SJSA1 (cell line): ENCODE data around the gene PCSK6. TPM values are rescaled to one million over a fixed set of nuclear protein-coding genes. Genes with fewer than 3 reads are reported as not detected.

ENCODE experiments used
- DNase-seq, 2 experiments: peaks; one replicate each; pipeline ENCODE4 v3.0.0-alpha.2; 2015 to 2020; ENCODE audit warnings: low spot score in 2 of 2, low read depth in 1 of 2
- H3K27ac ChIP-seq: fragments of 250-450 bp; sonication (Bioruptor Pico); 2 replicates; pipeline ENCODE4 v1.5.1; 2020; ENCODE audit warnings: mild to moderate bottlenecking, moderate library complexity
- H3K27me3 ChIP-seq: fragments of 250-450 bp; sonication (Bioruptor Pico); replicated peaks from 2 replicates; pipeline ENCODE4 v1.5.1; 2020; ENCODE audit warnings: mild to moderate bottlenecking, moderate library complexity
- H3K36me3 ChIP-seq: fragments of 250-450 bp; sonication (Bioruptor Pico); 2 replicates; pipeline ENCODE4 v1.5.1; 2020; ENCODE audit warnings: mild to moderate bottlenecking
- H3K4me1 ChIP-seq: fragments of 250-450 bp; sonication (Bioruptor Pico); replicated peaks from 2 replicates; pipeline ENCODE4 v1.6.1; 2021; ENCODE audit warnings: mild to moderate bottlenecking
- H3K4me3 ChIP-seq: fragments of 250-450 bp; sonication (Bioruptor Pico); 2 replicates; pipeline ENCODE4 v1.5.1; 2020; ENCODE audit warnings: mild to moderate bottlenecking
- H3K9me3 ChIP-seq: fragments of 250-450 bp; sonication (Bioruptor Pico); replicated peaks from 2 replicates; pipeline ENCODE4 v1.5.1; 2020; ENCODE audit warnings: mild to moderate bottlenecking
- total RNA-seq: library from RNA; depleted of rRNA; stranded (reverse); fragments of >200 nt; shearing (Covaris generic); gene quantifications from 2 replicates; pipeline ENCODE4 v1.2.3, GENCODE V29; 2014

Gene PCSK6
- total RNA-seq, 1 experiment from 2014 or later, result 1.7 TPM

DNA sequence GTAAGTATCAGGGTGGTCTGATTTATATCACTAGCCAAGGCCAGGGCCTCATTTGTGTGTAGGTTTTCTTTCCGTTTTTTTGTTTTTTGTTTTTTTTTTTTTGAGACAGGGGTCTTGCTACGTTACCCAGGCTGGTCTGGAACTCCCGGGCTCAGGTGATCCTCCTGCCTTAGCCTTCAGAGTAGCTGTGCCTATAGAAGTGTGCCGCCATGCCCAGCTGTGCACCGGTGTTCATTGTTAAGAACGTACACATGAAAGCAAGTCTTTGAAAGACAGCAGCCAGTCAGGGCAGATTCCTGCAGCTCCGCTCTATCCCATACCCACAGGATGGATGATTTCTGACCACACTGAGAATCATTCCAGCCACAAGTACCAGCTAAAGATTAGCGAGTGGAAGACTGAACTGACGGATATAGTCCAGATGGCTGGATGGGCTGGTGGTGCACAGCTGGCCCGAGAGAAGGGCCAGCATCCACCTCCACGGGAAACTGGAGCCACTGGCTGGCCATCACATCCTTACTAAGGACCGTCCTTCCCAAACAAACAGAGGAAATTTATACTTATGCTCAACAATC lies 95.4 kb downstream of the PCSK6 start:
- Histone ChIP-seq H3K4me3 (no peak overlapping the region), H3K9me3 (no peaks in the 10 kb centered on the region), H3K27ac (no peak overlapping the region), H3K36me3 (no peaks in the 10 kb centered on the region), H3K4me1 (peaks cover 20% of the 10 kb centered on the region), H3K27me3 (no peaks in the 10 kb centered on the region)
- DNase-seq, result no peak

DNA sequence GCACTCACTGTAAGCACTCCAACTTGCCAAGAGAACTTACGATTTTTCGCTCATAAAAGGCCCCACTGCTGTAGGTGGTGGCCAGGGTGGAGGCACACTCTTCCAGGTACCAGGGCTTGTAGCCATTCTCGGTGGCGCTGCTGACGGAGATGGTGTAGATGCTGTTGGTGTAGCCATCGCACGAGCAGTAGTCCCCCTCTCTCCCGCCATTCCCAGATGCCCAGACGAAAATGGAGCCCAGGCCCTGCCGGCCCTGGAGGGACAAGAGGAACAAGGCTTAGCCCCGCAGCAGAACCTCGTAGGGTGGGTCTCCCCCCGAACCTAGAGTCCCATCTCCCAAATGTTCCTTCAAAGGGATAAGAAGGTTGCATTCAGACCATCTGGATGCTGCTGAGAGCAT lies 96.3 kb downstream of the PCSK6 start:
- no peak overlapping the region for H3K27ac ChIP-seq
- no peak for DNase-seq
- H3K27me3 ChIP-seq, result no peaks in the 10 kb centered on the region
- H3K9me3 ChIP-seq, result no peaks in the 10 kb centered on the region
- H3K36me3 ChIP-seq, result no peaks in the 10 kb centered on the region
- no peak overlapping the region for H3K4me3 ChIP-seq
- peaks cover 19% of the 10 kb centered on the region for H3K4me1 ChIP-seq

DNA sequence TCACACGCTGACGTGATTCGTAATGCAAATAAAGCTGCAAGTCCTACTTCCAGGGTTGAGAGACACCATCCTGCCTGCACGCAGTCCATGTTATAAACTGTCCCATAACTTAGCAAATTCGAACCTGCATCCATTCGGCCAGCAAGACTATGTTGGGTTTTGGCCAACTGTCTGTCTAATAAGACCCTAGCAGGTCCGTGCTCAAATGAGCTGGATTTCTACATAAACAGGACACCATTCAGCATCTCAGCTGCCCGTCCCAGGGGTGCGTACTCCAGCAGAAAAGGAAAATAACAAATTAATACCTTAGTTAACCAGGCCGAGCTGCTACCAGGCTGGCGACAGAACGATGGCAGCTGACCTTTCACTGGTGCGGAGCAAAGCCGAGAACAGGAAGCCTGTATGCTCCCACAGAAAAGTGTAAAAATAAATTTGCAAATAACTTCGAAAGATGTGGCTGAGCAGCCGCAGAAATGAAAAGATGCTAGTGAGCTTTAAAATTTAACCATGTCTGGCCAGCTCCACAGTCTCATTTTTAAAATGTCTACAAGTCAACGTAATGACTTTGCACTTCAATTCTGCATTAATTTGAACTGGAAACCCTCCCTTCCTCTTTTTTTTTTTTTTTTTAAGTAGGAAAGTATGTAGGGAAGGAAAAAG lies 97.4 kb downstream of the PCSK6 start:
- DNase-seq, result no peak
- Histone ChIP-seq H3K27me3 (no peaks in the 10 kb centered on the region), H3K27ac (no peak overlapping the region), H3K9me3 (no peaks in the 10 kb centered on the region), H3K36me3 (no peaks in the 10 kb centered on the region), H3K4me1 (peaks cover 8% of the 10 kb centered on the region), H3K4me3 (no peak overlapping the region)

DNA sequence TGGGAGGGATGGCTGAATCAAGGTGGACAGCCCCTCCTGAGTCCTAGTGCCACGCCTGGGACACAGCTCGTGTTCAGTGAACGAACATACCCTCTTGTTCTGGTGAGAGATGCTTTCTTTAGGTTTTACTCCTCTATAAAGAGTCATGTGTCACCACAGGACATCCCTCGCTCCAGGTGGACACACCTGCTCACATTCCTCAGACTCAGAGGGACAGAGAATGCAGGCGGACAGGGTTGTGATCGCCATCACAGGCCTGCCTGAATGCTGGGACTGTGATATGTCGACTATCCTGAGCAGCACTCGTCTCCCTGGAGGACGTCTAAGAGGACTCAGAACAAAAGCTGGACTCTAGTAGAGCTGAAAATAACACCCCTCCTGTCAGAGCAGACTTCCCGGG lies 98.1 kb downstream of the PCSK6 start:
- Histone ChIP-seq H3K9me3 (no peaks in the 10 kb centered on the region), H3K27ac (no peak overlapping the region), H3K4me1 (peaks cover 6% of the 10 kb centered on the region; the same call in 1 of the 2 replicates), H3K36me3 (no peaks in the 10 kb centered on the region), H3K27me3 (no peaks in the 10 kb centered on the region), H3K4me3 (no peak overlapping the region)
- DNase-seq, result no peak

DNA sequence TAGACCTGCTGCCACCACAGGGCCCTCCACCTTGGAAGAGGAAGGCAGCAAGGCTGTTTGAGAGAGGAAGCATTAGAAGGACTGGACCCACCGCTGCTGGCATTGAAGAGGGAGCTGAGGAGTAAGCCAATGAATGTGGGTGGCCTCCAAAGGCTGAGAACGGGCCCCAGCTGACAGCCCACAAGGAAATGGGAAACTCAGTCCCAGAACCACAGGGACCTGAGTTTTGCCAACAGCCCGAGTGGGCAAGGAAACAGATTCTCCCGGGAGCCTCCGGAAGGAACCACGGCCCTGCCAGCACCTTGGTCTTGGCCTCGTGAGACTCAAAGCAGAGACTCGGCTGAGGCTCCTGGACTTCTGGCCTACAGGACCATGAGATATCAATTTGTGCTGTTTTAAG lies 99.0 kb downstream of the PCSK6 start:
- Histone ChIP-seq H3K27ac (no peak overlapping the region), H3K9me3 (no peaks in the 10 kb centered on the region), H3K36me3 (no peaks in the 10 kb centered on the region), H3K4me1 (peaks cover 6% of the 10 kb centered on the region; the same call in 1 of the 2 replicates), H3K4me3 (no peak overlapping the region), H3K27me3 (no peaks in the 10 kb centered on the region)
- no peak for DNase-seq

DNA sequence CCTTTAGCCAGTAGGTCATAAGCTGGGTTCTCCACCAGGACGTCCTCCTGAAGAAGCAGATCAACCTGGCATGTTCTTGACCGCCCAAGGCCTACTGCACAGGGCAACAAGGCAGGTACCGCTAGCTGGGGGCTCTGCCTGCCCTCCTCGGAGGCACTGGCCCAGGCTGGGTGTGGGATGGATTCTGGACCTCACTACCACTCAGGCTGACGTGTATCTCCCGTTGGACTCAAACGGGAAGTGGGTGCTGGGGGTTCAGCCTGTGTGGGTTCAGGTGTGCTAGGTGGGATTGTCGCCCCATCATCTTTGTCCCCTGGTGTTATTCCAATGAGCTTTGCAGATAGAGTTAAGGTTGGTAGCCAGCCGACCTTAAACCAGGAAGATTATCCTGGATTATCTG lies 99.4 kb downstream of the PCSK6 start:
- Histone ChIP-seq H3K9me3 (no peaks in the 10 kb centered on the region), H3K27me3 (no peaks in the 10 kb centered on the region), H3K4me3 (no peak overlapping the region), H3K36me3 (no peaks in the 10 kb centered on the region), H3K27ac (no peak overlapping the region), H3K4me1 (peaks cover 6% of the 10 kb centered on the region; the same call in 1 of the 2 replicates)
- DNase-seq, result no peak

DNA sequence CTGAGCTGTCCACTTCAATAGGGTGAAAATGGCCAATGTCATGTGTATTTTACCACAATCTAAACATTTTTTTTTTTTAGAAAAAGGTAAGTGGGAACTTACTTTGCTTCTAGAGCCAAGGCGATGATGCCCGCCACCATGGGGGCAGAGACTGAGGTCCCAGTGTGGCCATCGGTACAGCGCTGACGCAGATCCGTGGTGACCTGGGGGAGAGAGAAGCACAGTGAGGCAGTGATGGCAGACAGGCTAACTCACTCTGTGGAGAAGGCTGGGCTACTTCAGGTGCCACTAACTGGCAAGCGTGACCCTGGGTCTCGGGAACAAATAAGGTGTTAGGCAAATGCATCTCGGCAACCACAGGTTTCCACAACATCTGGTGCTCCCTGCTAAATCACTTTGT lies 100.1 kb downstream of the PCSK6 start:
- no peaks in the 10 kb centered on the region for H3K27me3 ChIP-seq
- H3K4me3 ChIP-seq, result no peak overlapping the region
- DNase-seq, result no peak
- H3K27ac ChIP-seq, result no peak overlapping the region
- peaks cover 3% of the 10 kb centered on the region; the same call in 1 of the 2 replicates for H3K4me1 ChIP-seq
- no peaks in the 10 kb centered on the region for H3K36me3 ChIP-seq
- H3K9me3 ChIP-seq, result no peaks in the 10 kb centered on the region

DNA sequence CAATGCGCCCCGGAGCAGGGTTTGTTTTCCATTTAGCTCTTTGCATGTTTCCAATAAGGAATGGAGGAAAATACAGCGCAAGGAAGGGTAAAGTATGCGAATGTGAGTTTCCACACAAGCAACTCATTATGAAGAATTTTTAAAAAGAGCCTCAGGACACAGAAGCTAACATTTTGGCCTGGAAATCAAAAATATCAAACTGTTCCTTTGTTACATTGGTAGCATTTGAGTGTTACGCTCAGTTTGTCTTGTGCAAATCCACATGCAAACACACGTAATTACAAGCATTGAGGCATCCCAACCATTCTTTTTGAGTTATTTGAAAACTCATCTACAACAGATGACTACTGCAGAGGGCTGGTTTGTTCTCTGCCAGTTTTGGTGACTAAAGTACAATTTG lies 101.5 kb downstream of the PCSK6 start:
- no peak overlapping the region for H3K27ac ChIP-seq
- no peaks in the 10 kb centered on the region for H3K27me3 ChIP-seq
- DNase-seq, result no peak
- no peaks in the 10 kb centered on the region for H3K4me1 ChIP-seq
- H3K36me3 ChIP-seq, result no peaks in the 10 kb centered on the region
- no peaks in the 10 kb centered on the region for H3K9me3 ChIP-seq
- no peak overlapping the region for H3K4me3 ChIP-seq

DNA sequence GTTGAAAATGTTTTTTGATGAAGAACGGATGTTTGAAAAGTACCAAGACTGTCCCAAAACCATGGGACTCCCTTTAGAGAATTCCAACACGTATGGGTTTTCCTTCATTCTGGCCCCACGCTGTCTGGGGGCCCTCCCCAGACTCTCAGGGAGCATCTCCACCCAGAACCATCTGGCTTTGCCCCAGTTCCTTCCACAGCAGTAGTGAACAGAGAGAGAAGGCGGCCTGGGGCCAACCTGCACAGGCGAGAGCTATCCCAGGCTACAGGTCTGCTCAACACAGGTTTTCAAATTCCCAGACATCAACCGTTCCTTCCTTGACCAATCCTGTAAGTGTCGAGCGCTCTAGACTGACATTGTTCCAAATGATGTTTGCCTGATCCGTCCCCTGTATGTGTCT lies 101.9 kb downstream of the PCSK6 start:
- H3K27ac ChIP-seq, result no peak overlapping the region
- no peak for DNase-seq
- no peaks in the 10 kb centered on the region; the same call in 1 of the 2 replicates for H3K27me3 ChIP-seq
- no peaks in the 10 kb centered on the region for H3K36me3 ChIP-seq
- H3K4me1 ChIP-seq, result no peaks in the 10 kb centered on the region
- no peaks in the 10 kb centered on the region for H3K9me3 ChIP-seq
- no peak overlapping the region for H3K4me3 ChIP-seq

DNA sequence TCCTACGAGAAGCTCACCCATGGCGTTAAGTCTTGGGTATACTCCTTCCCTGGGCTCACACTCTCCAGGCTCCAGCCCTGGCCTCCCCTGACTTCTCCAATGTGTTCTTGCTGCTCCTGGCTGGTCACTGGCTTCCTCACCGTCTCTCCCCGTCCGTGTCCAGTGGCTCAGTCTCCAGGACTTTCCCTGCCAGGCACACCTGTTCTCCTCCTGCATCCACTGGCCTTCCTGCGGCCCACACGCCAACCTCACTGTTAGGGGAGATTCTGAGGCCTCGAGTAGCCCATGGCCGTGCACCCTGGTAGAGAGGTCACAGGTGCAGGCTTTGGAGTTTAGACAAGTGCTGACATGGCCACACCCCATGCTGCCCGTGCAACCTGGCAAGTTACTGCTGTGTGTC lies 102.5 kb downstream of the PCSK6 start:
- no peak for DNase-seq
- Histone ChIP-seq H3K27me3 (no peaks in the 10 kb centered on the region; the same call in 1 of the 2 replicates), H3K4me1 (no peaks in the 10 kb centered on the region), H3K36me3 (no peaks in the 10 kb centered on the region), H3K27ac (no peak overlapping the region), H3K4me3 (no peak overlapping the region), H3K9me3 (no peaks in the 10 kb centered on the region)

DNA sequence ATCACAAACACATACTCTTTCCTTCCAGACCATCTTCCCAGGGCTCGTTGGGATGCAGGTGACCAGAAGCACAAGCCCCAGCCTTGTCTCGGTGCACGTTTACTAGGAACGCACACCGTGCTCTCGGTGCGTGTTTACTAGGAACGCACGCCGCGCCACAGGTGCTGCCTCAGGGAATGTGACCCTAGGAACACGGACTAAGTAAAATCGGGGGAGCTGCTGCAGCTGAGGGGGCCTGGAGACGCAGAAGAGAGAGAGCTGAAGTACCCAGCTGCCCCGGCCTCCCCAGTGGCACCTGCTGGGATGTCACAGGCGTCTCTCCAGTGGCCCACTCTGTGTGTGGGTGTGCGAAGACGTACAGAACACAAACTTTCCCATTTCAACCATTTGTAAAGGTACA lies 103.5 kb downstream of the PCSK6 start:
- no peaks in the 10 kb centered on the region; the same call in 1 of the 2 replicates for H3K27me3 ChIP-seq
- H3K4me3 ChIP-seq, result no peak overlapping the region
- H3K4me1 ChIP-seq, result no peaks in the 10 kb centered on the region
- H3K27ac ChIP-seq, result no peak overlapping the region
- no peaks in the 10 kb centered on the region for H3K9me3 ChIP-seq
- DNase-seq, result no peak
- no peaks in the 10 kb centered on the region for H3K36me3 ChIP-seq

DNA sequence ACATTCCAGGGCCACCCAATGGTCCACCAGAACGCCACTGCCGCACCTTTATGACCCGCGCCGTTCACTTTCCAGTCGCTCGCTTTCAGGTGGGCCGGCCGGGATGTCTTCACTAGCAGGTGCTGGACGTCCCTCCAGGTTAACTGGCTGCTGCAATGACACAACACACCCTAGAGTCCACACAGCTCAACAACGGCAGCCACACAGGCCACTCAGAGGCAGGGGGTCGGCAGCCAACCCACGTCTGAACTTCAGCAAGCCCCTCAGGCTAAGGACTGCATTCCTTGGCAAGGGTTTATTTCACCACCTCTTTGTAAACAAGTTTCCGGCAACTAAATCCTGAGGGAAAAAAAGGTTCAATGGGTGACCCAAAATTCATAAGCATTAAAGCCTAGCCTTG lies 105.2 kb downstream of the PCSK6 start:
- no peak overlapping the region for H3K4me3 ChIP-seq
- DNase-seq, result no peak
- H3K36me3 ChIP-seq, result no peaks in the 10 kb centered on the region
- no peaks in the 10 kb centered on the region; the same call in 1 of the 2 replicates for H3K27me3 ChIP-seq
- no peaks in the 10 kb centered on the region for H3K9me3 ChIP-seq
- H3K27ac ChIP-seq, result no peak overlapping the region
- no peaks in the 10 kb centered on the region for H3K4me1 ChIP-seq

DNA sequence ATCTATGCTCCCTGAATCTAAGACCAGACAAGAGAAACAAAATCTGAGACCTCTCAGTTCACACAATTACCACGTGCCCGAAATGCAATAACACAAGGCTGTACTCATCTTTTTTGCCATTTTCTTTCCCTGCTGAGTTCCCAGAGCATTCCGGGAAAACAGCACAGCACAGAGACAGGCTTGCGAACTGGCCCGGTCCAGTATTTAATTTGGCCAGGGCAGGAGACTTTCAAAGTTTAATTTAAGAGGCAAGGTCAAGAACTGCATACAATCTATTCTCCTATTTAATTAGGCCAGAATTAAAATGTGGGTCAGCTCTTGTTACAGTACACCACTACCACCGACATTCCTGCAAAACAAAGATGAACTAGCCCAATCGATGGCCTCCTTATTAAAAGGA lies 107.0 kb downstream of the PCSK6 start:
- Histone ChIP-seq H3K27me3 (no peaks in the 10 kb centered on the region; the same call in 1 of the 2 replicates), H3K27ac (no peak overlapping the region), H3K4me3 (no peak overlapping the region), H3K4me1 (no peaks in the 10 kb centered on the region), H3K36me3 (no peaks in the 10 kb centered on the region), H3K9me3 (no peaks in the 10 kb centered on the region)
- DNase-seq, result no peak

DNA sequence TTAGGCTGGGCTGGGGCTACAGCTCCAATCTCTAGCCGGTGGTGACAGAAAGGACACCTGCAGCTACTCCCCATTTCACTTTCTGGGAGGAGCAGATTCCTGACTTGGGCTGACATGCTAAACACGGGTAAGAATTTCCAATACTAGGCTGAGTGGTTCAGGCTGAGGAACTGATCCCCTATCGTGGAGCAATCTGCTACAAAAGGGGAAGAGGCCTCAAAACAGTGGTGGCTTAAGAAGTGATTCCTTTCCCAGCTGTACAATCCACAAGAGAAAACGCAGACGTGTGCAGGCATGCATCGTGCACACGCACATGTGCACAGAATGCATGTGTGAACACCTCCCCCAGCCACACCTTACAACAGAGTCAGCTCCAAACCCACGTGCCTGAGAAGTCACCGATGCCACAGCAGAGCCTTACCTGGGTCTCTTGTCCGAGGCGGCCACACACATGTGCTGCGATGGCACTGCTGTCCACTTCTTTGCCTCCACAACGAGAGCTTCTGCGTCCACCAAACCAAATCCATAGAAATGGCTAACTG lies 107.8 kb downstream of the PCSK6 start:
- H3K27me3 ChIP-seq, result no peaks in the 10 kb centered on the region; the same call in 1 of the 2 replicates
- no peak for DNase-seq
- H3K4me1 ChIP-seq, result no peaks in the 10 kb centered on the region
- H3K36me3 ChIP-seq, result no peaks in the 10 kb centered on the region
- no peak overlapping the region for H3K4me3 ChIP-seq
- no peak overlapping the region for H3K27ac ChIP-seq
- H3K9me3 ChIP-seq, result no peaks in the 10 kb centered on the region
